ENCODE results near the gene PLEKHA5.

DNA sequence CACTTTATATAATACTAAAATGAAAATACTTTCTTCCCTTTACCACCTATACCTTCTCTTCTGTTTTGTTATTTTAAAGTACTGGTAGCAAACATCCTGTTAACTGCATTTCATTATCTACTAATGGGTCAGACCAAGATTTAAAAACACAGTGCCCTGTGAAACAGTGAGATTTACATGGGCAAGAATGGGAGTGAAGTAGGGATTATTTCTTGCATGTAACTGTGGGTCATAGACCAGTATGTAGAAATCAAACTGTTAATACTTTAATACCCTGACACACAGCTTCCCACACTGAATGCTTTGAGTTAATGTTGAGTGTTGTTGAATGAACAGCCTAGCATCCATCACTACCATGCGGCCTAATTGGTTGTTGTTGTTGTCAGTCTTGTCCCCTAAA lies 61.6 kb downstream of the PLEKHA5 start:
- TF ChIP-seq SIN3A (IDR thresholded peaks at IDR 0.05; ENCODE audit: borderline replicate concordance, insufficient read depth, low read depth, low read length) = no peak
- TF ChIP-seq, protein P1, sequence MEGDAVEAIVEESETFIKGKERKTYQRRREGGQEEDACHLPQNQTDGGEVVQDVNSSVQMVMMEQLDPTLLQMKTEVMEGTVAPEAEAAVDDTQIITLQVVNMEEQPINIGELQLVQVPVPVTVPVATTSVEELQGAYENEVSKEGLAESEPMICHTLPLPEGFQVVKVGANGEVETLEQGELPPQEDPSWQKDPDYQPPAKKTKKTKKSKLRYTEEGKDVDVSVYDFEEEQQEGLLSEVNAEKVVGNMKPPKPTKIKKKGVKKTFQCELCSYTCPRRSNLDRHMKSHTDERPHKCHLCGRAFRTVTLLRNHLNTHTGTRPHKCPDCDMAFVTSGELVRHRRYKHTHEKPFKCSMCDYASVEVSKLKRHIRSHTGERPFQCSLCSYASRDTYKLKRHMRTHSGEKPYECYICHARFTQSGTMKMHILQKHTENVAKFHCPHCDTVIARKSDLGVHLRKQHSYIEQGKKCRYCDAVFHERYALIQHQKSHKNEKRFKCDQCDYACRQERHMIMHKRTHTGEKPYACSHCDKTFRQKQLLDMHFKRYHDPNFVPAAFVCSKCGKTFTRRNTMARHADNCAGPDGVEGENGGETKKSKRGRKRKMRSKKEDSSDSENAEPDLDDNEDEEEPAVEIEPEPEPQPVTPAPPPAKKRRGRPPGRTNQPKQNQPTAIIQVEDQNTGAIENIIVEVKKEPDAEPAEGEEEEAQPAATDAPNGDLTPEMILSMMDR (IDR thresholded peaks at IDR 0.05) = no peak
- TF ChIP-seq POLR2AphosphoS5 (IDR thresholded peaks at IDR 0.05; ENCODE audit: low read depth, low read length) = no peak
- TF ChIP-seq, protein P2, sequence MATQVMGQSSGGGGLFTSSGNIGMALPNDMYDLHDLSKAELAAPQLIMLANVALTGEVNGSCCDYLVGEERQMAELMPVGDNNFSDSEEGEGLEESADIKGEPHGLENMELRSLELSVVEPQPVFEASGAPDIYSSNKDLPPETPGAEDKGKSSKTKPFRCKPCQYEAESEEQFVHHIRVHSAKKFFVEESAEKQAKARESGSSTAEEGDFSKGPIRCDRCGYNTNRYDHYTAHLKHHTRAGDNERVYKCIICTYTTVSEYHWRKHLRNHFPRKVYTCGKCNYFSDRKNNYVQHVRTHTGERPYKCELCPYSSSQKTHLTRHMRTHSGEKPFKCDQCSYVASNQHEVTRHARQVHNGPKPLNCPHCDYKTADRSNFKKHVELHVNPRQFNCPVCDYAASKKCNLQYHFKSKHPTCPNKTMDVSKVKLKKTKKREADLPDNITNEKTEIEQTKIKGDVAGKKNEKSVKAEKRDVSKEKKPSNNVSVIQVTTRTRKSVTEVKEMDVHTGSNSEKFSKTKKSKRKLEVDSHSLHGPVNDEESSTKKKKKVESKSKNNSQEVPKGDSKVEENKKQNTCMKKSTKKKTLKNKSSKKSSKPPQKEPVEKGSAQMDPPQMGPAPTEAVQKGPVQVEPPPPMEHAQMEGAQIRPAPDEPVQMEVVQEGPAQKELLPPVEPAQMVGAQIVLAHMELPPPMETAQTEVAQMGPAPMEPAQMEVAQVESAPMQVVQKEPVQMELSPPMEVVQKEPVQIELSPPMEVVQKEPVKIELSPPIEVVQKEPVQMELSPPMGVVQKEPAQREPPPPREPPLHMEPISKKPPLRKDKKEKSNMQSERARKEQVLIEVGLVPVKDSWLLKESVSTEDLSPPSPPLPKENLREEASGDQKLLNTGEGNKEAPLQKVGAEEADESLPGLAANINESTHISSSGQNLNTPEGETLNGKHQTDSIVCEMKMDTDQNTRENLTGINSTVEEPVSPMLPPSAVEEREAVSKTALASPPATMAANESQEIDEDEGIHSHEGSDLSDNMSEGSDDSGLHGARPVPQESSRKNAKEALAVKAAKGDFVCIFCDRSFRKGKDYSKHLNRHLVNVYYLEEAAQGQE (IDR thresholded peaks at IDR 0.05; ENCODE audit: insufficient read depth in 1 of 2, low read depth in 2 of 2, low read length in 1 of 2) = no peak
- TF ChIP-seq TCF7L2 (IDR thresholded peaks at IDR 0.05; ENCODE audit: low read depth, low read length) = no peak
